ENCODE data around the gene PTH2. TPM values are rescaled to one million over a fixed set of nuclear protein-coding genes. Genes with fewer than 3 reads are reported as not detected.

The PTH2 gene
- total and polyA plus RNA-seq, 2 of the 8 experiments (the other 6 are each of a cell fraction or from before 2014, with no cell fraction given) = not detected

GRCh38 chr19:49407482-49408015, 15.7 kb downstream of the PTH2 start:
- no peak overlapping the region for H4K5ac ChIP-seq (ENCODE audit: insufficient read length, low read depth, low read length)
- 90% methylated on average over 16 of the region's 16 CpGs; no CpG with 5 or more reads in 1 of the 2 experiments for WGBS, 2 experiments (ENCODE audit: extremely low coverage in 1 of 2, insufficient coverage in 1 of 2, insufficient read length in 1 of 2, insufficient replicate concordance in 2 of 2, low coverage in 1 of 2, low lambda C conversion rate in 2 of 2, missing lambda C conversion rate in 1 of 2)
- no peak overlapping the region for H3K18ac ChIP-seq (ENCODE audit: extremely low read depth, low read length)
- no peak overlapping the region for H2AFZ ChIP-seq (ENCODE audit: low read length)
- no peak overlapping the region for H2BK120ac ChIP-seq (replicated peaks; ENCODE audit: low read depth, low read length)
- H3K27me3 ChIP-seq (replicated peaks in 1 of 4; ENCODE audit: control insufficient read depth in 3 of 4, extremely low read depth in 1 of 4, insufficient read depth in 3 of 4, low read length in 3 of 4) = no peaks in the 10 kb centered on the region
- H2BK5ac ChIP-seq (ENCODE audit: low read depth, low read length) = no peak overlapping the region
- no peak overlapping the region for H3K4me2 ChIP-seq (ENCODE audit: insufficient read depth in 1 of 2, low read depth in 2 of 2, low read length in 2 of 2)
- no peaks in the 10 kb centered on the region for H3K36me3 ChIP-seq (ENCODE audit: control insufficient read depth in 2 of 4, insufficient read depth in 4 of 4, low read length in 3 of 4)
- H3K23me2 ChIP-seq (ENCODE audit: low read depth, low read length) = no peaks in the 10 kb centered on the region
- H2BK20ac ChIP-seq (ENCODE audit: low read length) = no peak overlapping the region
- TF ChIP-seq HDAC2 (IDR thresholded peaks at IDR 0.05; ENCODE audit: borderline replicate concordance in 1 of 2, low read depth in 2 of 2, low read length in 2 of 2) (no peak), ATF2 (IDR thresholded peaks at IDR 0.05; ENCODE audit: low read length) (no peak), POLR2A (IDR thresholded peaks at IDR 0.05; ENCODE audit: control extremely low read depth in 1 of 2, low read depth in 2 of 2, low read length in 2 of 2) (no peak)
- FAIRE-seq = no peak
- no peak overlapping the region for H3K27ac ChIP-seq (ENCODE audit: low read depth, low read length)
- no peak overlapping the region for H3K56ac ChIP-seq (replicated peaks; ENCODE audit: insufficient read length, low read depth, low read length)
- H4K91ac ChIP-seq (replicated peaks; ENCODE audit: insufficient read length, low read length) = no peak overlapping the region
- H3K4me3 ChIP-seq (ENCODE audit: extremely low read depth in 1 of 4, insufficient read depth in 2 of 4, low read depth in 3 of 4, low read length in 4 of 4) = no peak overlapping the region
- H3K79me1 ChIP-seq (ENCODE audit: low read depth, low read length) = no peaks in the 10 kb centered on the region
- H2BK15ac ChIP-seq (ENCODE audit: low read length) = no peak overlapping the region
- no peak overlapping the region for H3K14ac ChIP-seq (ENCODE audit: insufficient read length)
- no peak overlapping the region for H3K9ac ChIP-seq (replicated peaks in 1 of 4; ENCODE audit: extremely low read depth in 1 of 4, low read depth in 3 of 4, low read length in 3 of 4)
- no peak overlapping the region for H2AK5ac ChIP-seq (ENCODE audit: low read depth, low read length)
- no peak overlapping the region for H3K4ac ChIP-seq (replicated peaks; ENCODE audit: insufficient read length, low read depth, low read length)
- H4K20me1 ChIP-seq (replicated peaks in 1 of 2; ENCODE audit: control insufficient read depth in 1 of 2, insufficient read depth in 2 of 2, low read length in 2 of 2) = no peaks in the 10 kb centered on the region
- no peak overlapping the region for H2BK12ac ChIP-seq (ENCODE audit: low read depth, low read length)
- no peak for DNase-seq (ENCODE audit: low read depth in 1 of 2, low spot score in 2 of 2)
- ChIA-PET POLR2A (ENCODE audit: partially characterized antibody) (interaction anchor here (0.8 to 2.2 kb wide), 3 partner anchors 9 to 15 kb away, joined by 5 to 9 read pairs (median 8); no protein-coding TSS in a partner anchor), CTCF (ENCODE audit: partially characterized antibody) (interaction anchor here (1.4 to 2.3 kb wide), 5 partner anchors 8 to 27 kb away, joined by 3 to 24 read pairs (median 6); no protein-coding TSS in a partner anchor)
- H3K9me3 ChIP-seq (ENCODE audit: insufficient read depth in 2 of 2, low read depth in 1 of 2, low read length in 1 of 2) = no peaks in the 10 kb centered on the region
- H3K23ac ChIP-seq (ENCODE audit: insufficient read length) = no peak overlapping the region
- H3K4me1 ChIP-seq (replicated peaks in 1 of 4; ENCODE audit: control insufficient read depth in 3 of 4, insufficient read depth in 4 of 4, low read length in 3 of 4) = peaks cover 5 to 18% (median 11%) of the 10 kb centered on the region in 4 experiments
- no peaks in the 10 kb centered on the region for H3K79me2 ChIP-seq (ENCODE audit: control insufficient read depth in 1 of 2, insufficient read depth in 2 of 2, low read length in 2 of 2)
- no peak overlapping the region for H4K8ac ChIP-seq (ENCODE audit: extremely low read depth, insufficient read depth, low read length)
